ENCODE measurements around the gene NUDT7. TPM values are rescaled to one million over a fixed set of nuclear protein-coding genes. Genes with fewer than 3 reads are reported as not detected.

NUDT7 gene
- 10 to 100 TPM; 15.4 to 25.1 TPM for total RNA-seq
- 10 to 100 TPM; 25.6 to 30.2 TPM for polyA plus RNA-seq

- WGBS = under 1% methylated on average over 55 of the region's 55 CpGs
These were observed at the start of gene NUDT7 for GRCh38 chr16:77722309-77723107. NUDT7 (plus strand) TSS chr16:77722514; CDS start chr16:77722583, 69 bp downstream.

More at GRCh38 chr16:77722309-77723107, at the start of gene NUDT7:
- peaks cover 2 to 14% (median 10%) of the 10 kb centered on the region in 4 donors for H3K36me3 ChIP-seq (ENCODE audit: control insufficient read depth in 4 of 4, insufficient read depth in 3 of 4, low read depth in 1 of 4, low read length in 3 of 4)
- peaks cover 4 to 19% (median 10%) of the 10 kb centered on the region in 4 donors for H3K4me1 ChIP-seq (ENCODE audit: control insufficient read depth in 4 of 4, insufficient read depth in 4 of 4, low read length in 3 of 4)
- peak within 1 kb of the TSS; percentile 96 for H3K27ac ChIP-seq (ENCODE audit: low read depth in 1 of 2, low read length in 2 of 2)
- H3K27me3 ChIP-seq (ENCODE audit: control insufficient read depth in 4 of 4, insufficient read depth in 4 of 4, low read length in 3 of 4) = no peaks in the 10 kb centered on the region
- H3K9me3 ChIP-seq (ENCODE audit: control insufficient read depth in 4 of 4, low read length in 3 of 4) = no peaks in the 10 kb centered on the region
- peak within 1 kb of the TSS; percentile 94 to 96 for H3K9ac ChIP-seq (ENCODE audit: low read depth in 1 of 2, low read length in 2 of 2)
- peak within 1 kb of the TSS; percentile 75 to 82 (median 79) for H3K4me3 ChIP-seq (ENCODE audit: low read depth in 1 of 3, low read length in 3 of 3)
- peak; percentile 100 for DNase-seq (ENCODE audit: low spot score)
- TF ChIP-seq TAF1 (conservative IDR thresholded peaks at IDR 0.05) (peak; percentile 80), MAX (IDR thresholded peaks at IDR 0.05) (peak; percentile 43), ZBTB33 (IDR thresholded peaks at IDR 0.05) (peak; percentile 73), HNF4A (conservative IDR thresholded peaks at IDR 0.05) (peak in 1 of 2 donors; percentile 40), REST (IDR thresholded peaks at IDR 0.05) (peak; percentile 95), RAD21 (IDR thresholded peaks at IDR 0.05) (peak in 1 of 2 donors; percentile 37), YY1 (IDR thresholded peaks at IDR 0.05) (peak; percentile 68), EGR1 (IDR thresholded peaks at IDR 0.05; ENCODE audit: low read depth in 2 of 2) (no peak), RXRA (IDR thresholded peaks at IDR 0.05) (peak in 1 of 2 donors; percentile 38), FOXA1 (IDR thresholded peaks at IDR 0.05) (no peak), NR2F2 (IDR thresholded peaks at IDR 0.05) (peak; percentile 19), CTCF (IDR thresholded peaks at IDR 0.05; ENCODE audit: low read depth, low read length, missing input control) (no peak), SP1 (IDR thresholded peaks at IDR 0.05) (no peak), HNF4G (IDR thresholded peaks at IDR 0.05) (no peak), GABPA (IDR thresholded peaks at IDR 0.05 in 1 of 2, conservative IDR thresholded peaks at IDR 0.05 in 1 of 2) (no peak), JUND (IDR thresholded peaks at IDR 0.05) (no peak), FOXA2 (IDR thresholded peaks at IDR 0.05) (no peak), ATF3 (IDR thresholded peaks at IDR 0.05) (no peak)
